Stimulated activated CD8-positive, alpha-beta memory T cell treated with anti-CD3 and anti-CD28 coated beads, Interleukin-12 subunit alpha, Interleukin-12 subunit beta, amount 100 ng/mL, for 24 hours (primary cell): ENCODE data around the gene B3GNT3.
A peak's percentile ranks its signal among the peaks of the same experiment; 100 is the strongest.

ENCODE experiments used
- DNase-seq: peaks from one replicate; pipeline ENCODE4 v3.0.0-alpha.2; 2020; ENCODE audit errors: extremely low read depth

Gene B3GNT3

GRCh38 chr19:17832443-17833208 lies 37.7 kb downstream of the B3GNT3 start:
- DNase-seq = no peak

GRCh38 chr19:17834350-17835181 lies 39.6 kb downstream of the B3GNT3 start:
- DNase-seq = no peak

- DNase-seq = no peak
These were observed 40.5 kb downstream of the B3GNT3 start for GRCh38 chr19:17835182-17836006.

- DNase-seq = no peak
These were observed 41.6 kb downstream of the B3GNT3 start for GRCh38 chr19:17836530-17836929.

GRCh38 chr19:17837972-17838371 lies 43.0 kb downstream of the B3GNT3 start:
- DNase-seq = no peak

- DNase-seq = no peak
These were observed 45.1 kb downstream of the B3GNT3 start for GRCh38 chr19:17840019-17840418.

GRCh38 chr19:17841371-17841809 lies 46.5 kb downstream of the B3GNT3 start:
- no peak for DNase-seq

- DNase-seq = no peak
These were observed 47.1 kb downstream of the B3GNT3 start for GRCh38 chr19:17841810-17842662.

GRCh38 chr19:17842663-17843291 lies 47.8 kb downstream of the B3GNT3 start:
- no peak for DNase-seq

GRCh38 chr19:17843292-17843827 lies 48.4 kb downstream of the B3GNT3 start:
- no peak for DNase-seq

- DNase-seq = no peak
These were observed 49.1 kb downstream of the B3GNT3 start for GRCh38 chr19:17843908-17844490.

- DNase-seq = no peak
These were observed 51.2 kb downstream of the B3GNT3 start for GRCh38 chr19:17846146-17846545.

- peak; percentile 75 for DNase-seq
These were observed 52.8 kb downstream of the B3GNT3 start, which contains the start of gene JAK3 for GRCh38 chr19:17847538-17848366. TSS of gene JAK3 (minus strand) at chr19:17847982. CDS start at chr19:17844417, 3,565 bp downstream.

GRCh38 chr19:17848595-17849292 lies 53.8 kb downstream of the B3GNT3 start:
- no peak for DNase-seq

GRCh38 chr19:17854061-17854460 lies 59.1 kb downstream of the B3GNT3 start:
- DNase-seq = no peak

GRCh38 chr19:17855280-17856152 lies 60.6 kb downstream of the B3GNT3 start:
- DNase-seq = peak; percentile 74
